Measurements from ENCODE around the gene ESPN. TPM values are rescaled to one million over a fixed set of nuclear protein-coding genes. Genes with fewer than 3 reads are reported as not detected.

ESPN gene
- total and polyA plus RNA-seq, 2 of the 4 experiments (the other 2 are of a cell fraction) = under 0.01 to 0.02 TPM

DNA sequence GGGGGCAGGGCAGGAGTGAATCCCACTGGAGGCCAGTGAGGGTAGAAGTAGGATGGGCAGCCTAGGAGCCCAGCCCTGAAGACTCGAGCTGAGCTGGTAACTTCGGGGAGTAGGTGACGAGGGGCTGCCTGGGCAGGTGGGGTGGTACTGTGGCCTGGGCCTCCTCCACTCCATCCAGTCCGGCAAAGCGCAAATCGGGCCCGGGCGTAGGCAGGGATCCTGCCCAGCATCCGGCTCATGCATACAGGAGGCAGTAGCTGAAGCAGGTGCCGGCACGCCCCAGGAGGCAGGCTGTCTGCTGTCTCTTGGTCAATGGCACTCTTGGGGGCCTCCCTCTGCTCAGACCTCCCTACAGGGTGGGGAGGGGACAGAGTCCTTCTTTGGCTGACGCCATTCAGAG is 42.6 kb downstream of the ESPN start:
- ATAC-seq (ENCODE audit: low read depth) (no peak), DNase-seq (no peak)
- Histone ChIP-seq H2BK5ac (ENCODE audit: low read depth, low read length, poor library complexity, severe bottlenecking) (no peak overlapping the region), H2AK9ac (replicated peaks; ENCODE audit: low read depth, low read length, poor library complexity) (peak overlapping the region; percentile 28), H3K36me3 (ENCODE audit: control insufficient read depth, insufficient read depth, low read length) (peaks cover 41% of the 10 kb centered on the region), H3K14ac (replicated peaks; ENCODE audit: low read depth, low read length) (no peak overlapping the region), H2AK5ac (ENCODE audit: low read depth, low read length) (no peak overlapping the region), H4K20me1 (ENCODE audit: insufficient read depth, low read length) (no peaks in the 10 kb centered on the region), H3K23ac (ENCODE audit: low read depth, low read length) (no peak overlapping the region), H3K27ac (ENCODE audit: insufficient read depth, low read length) (no peak overlapping the region), H3K4ac (ENCODE audit: low read depth, low read length) (no peak overlapping the region), H3K4me1 (ENCODE audit: control insufficient read depth, insufficient read depth, low read length) (no peaks in the 10 kb centered on the region), H3K9ac (ENCODE audit: low read depth, low read length) (no peak overlapping the region), H4K91ac (ENCODE audit: insufficient read depth, low read depth, low read length) (no peak overlapping the region), H4K5ac (ENCODE audit: low read depth, low read length) (no peak overlapping the region), H2AFZ (replicated peaks; ENCODE audit: low read length, poor library complexity) (peak overlapping the region; percentile 43), H3K79me1 (ENCODE audit: low read depth in 1 of 2, low read length in 2 of 2) (no peaks in the 10 kb centered on the region), H2BK20ac (ENCODE audit: low read depth, low read length) (no peak overlapping the region), H3K4me2 (ENCODE audit: low read depth, low read length) (no peak overlapping the region), H3K9me3 (ENCODE audit: control insufficient read depth, insufficient read depth, low read length) (no peaks in the 10 kb centered on the region), H3K18ac (ENCODE audit: low read depth, low read length) (no peak overlapping the region), H3K4me3 (ENCODE audit: insufficient read depth, low read depth, low read length) (no peak overlapping the region), H3K9me1 (ENCODE audit: insufficient read depth, low read length) (no peaks in the 10 kb centered on the region), H2BK15ac (ENCODE audit: low read depth, low read length) (no peak overlapping the region), H2BK120ac (ENCODE audit: low read depth, low read length) (no peak overlapping the region), H3K56ac (ENCODE audit: extremely low read depth, insufficient read depth, low read length) (no peak overlapping the region), H3K27me3 (ENCODE audit: control insufficient read depth, insufficient read depth, low read length) (no peaks in the 10 kb centered on the region), H4K8ac (ENCODE audit: low read depth in 2 of 2, low read length in 2 of 2) (no peak overlapping the region)
- dilution Hi-C loops (cut with HindIII; ENCODE audit: low sequenced_read_pairs, unreplicated experiment) = no loop called here
- no TSS peak for BruUV-seq (replicated peaks)
- ChIA-PET POLR2A (ENCODE audit: unreplicated experiment) (no interaction called here), CTCF (no interaction called here)
- WGBS, 2 experiments (ENCODE audit: extremely low coverage in 2 of 2, insufficient read length in 1 of 2) = no CpG with 5 or more reads among the region's 12 CpGs
- TF ChIP-seq NFE2L2 (IDR thresholded peaks at IDR 0.05; ENCODE audit: low read depth, low read length) = no peak
- TF ChIP-seq RFX5 (IDR thresholded peaks at IDR 0.05; ENCODE audit: low read depth, low read length) = no peak
- TF ChIP-seq CEBPB (IDR thresholded peaks at IDR 0.05; ENCODE audit: low read depth, low read length) = no peak
- TF ChIP-seq RAD21 (IDR thresholded peaks at IDR 0.05; ENCODE audit: low read length) = no peak
- no peak for TF ChIP-seq SMC3 (IDR thresholded peaks at IDR 0.05; ENCODE audit: low read depth, low read length)
- no peak for TF ChIP-seq USF2 (IDR thresholded peaks at IDR 0.05; ENCODE audit: low read depth, low read length)
- no peak for TF ChIP-seq MAFK (IDR thresholded peaks at IDR 0.05; ENCODE audit: low read depth, low read length)
- no peak for TF ChIP-seq FOS (IDR thresholded peaks at IDR 0.05; ENCODE audit: low read depth, low read length)
- TF ChIP-seq POLR2A (IDR thresholded peaks at IDR 0.05; ENCODE audit: low read depth, low read length) = no peak
- TF ChIP-seq RCOR1 (IDR thresholded peaks at IDR 0.05; ENCODE audit: insufficient replicate concordance, low read length) = no peak
- no peak for TF ChIP-seq MAZ (IDR thresholded peaks at IDR 0.05; ENCODE audit: borderline replicate concordance, low read depth, low read length)
- no peak for TF ChIP-seq BHLHE40 (IDR thresholded peaks at IDR 0.05; ENCODE audit: low read depth, low read length)
- no peak for TF ChIP-seq MXI1 (IDR thresholded peaks at IDR 0.05; ENCODE audit: borderline replicate concordance, low read depth, low read length)
- no peak for TF ChIP-seq ELK1 (IDR thresholded peaks at IDR 0.05; ENCODE audit: borderline replicate concordance, low read depth, low read length)
- TF ChIP-seq, protein P1, sequence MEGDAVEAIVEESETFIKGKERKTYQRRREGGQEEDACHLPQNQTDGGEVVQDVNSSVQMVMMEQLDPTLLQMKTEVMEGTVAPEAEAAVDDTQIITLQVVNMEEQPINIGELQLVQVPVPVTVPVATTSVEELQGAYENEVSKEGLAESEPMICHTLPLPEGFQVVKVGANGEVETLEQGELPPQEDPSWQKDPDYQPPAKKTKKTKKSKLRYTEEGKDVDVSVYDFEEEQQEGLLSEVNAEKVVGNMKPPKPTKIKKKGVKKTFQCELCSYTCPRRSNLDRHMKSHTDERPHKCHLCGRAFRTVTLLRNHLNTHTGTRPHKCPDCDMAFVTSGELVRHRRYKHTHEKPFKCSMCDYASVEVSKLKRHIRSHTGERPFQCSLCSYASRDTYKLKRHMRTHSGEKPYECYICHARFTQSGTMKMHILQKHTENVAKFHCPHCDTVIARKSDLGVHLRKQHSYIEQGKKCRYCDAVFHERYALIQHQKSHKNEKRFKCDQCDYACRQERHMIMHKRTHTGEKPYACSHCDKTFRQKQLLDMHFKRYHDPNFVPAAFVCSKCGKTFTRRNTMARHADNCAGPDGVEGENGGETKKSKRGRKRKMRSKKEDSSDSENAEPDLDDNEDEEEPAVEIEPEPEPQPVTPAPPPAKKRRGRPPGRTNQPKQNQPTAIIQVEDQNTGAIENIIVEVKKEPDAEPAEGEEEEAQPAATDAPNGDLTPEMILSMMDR (conservative IDR thresholded peaks at IDR 0.05; ENCODE audit: low read depth, low read length) = no peak
- intact Hi-C loops (cut with micrococcal nuclease) = no loop called here
- in situ Hi-C loops (cut with MboI; ENCODE audit: low sequenced_read_pairs) = no loop called here
